NOMO-1 treated with dmso at 0.1 percent for 144 hours (cell line): ENCODE results near the gene ARFGAP2.
"Not testable (repeated sequence)": the region's sequence is repeated elsewhere in the genome, so short reads cannot be mapped to it uniquely, and the experiment has no call there.

Experiments used
- DNase-seq: peaks from one replicate; lab custom pipeline; 2025; ENCODE audit not compliant: unreplicated experiment; lab: John Stamatoyannopoulos, UW

Gene ARFGAP2

DNA sequence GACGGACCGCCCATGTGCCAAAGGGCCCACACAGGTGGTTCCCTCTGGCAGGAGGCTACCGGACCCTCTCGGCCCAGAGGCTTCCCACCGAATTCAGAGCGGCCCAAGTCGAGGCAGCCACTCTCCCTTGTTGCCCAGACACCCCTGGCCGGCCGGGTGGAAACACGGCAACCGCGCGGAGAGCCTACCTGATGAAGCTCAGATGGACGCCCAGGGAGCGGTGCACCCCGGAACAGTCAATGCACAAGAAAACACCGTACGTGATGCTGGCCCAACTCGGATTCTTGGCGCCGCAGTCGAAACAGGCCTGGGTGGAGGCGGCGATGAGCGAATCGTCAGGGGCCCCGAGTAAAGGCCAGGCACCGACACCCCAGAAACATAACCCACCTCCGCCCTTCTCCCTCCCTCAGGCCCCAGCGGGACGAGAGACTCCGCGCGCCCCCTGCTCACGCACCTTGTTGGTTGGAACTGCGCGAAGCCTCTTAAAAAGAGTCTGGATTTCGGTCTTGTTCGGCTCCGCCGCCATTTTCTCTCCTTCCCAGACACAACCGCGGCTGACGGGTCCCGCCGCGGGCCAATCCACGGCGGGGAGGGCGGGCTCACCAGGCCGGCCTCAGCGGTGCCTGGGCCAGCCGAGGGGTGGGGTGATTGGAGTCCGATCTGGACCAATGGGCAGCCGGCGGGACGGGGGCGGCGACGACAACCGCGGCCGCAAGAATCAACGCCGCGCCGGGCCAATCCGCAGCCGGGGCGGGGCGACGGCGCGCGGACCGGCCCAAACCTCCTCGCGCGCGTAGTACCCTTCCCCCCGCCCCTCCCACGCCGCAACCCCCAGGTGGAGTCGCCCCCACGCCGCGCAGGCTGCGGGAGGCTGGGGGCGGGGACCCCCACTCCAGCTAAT lies at the start of gene ARFGAP2:
ARFGAP2 (minus strand) TSS at position 552 of the 901 bp plus-strand sequence; CDS start at position 526, 26 bp downstream.
- DNase-seq = peak; percentile 95

DNA sequence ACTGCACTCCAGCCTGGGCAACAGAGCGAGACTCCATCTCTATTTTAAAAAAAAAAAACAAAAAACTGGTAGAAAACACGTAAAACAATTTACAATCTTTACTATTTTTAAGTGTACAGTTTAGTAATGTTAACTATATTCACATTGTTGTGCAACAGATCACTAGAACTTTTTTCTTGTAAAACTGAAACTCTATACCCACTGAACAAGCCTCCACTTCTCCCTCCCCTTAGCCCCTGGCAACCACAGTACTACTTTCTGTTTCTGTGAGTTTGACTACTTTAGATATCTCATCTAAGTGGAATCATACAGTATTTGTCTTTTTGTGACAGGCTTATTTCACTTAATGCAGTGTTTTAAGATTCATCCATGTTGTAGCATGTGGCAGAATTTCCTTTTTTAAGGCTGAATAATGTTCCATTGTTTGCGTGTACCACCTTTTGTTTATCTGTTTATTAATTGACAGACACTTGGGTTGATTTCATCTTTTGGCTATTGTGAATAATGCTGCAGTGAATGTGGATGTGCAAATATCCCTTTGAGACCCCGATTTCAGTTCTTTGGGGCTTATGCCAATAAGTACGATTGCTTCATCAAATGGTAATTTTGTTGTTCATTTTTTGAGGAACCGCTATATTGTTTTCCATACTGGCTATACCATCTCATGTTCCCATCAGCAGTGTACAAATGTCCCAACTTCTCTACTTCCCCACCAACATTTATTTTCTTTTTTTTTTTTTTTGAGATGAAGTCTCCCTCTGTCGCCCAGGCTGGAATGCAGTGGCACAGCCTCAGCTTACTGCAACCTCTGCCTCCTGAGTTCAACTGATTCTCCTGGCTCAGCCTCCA lies 49.1 kb upstream of the ARFGAP2 start:
- no peak for DNase-seq

DNA sequence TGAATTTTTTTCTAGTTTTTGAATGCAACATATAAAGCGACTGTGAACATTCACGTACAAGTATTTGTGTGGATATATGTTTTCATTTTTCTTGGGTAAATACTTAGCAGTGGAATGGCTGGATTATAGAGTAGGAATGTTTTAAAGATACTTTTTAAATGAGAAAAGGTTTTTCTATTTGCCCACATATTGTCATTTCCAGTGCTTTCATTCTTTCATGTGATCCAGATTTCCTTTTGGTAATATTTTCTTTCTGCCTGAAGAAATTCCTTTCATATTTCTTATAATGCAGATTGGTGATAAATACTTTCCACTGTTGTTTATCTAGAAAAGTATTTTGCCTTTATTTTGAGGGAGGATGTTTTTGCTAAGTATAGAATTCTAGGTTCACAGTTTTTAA lies 46.0 kb upstream of the ARFGAP2 start:
- DNase-seq = no peak

DNA sequence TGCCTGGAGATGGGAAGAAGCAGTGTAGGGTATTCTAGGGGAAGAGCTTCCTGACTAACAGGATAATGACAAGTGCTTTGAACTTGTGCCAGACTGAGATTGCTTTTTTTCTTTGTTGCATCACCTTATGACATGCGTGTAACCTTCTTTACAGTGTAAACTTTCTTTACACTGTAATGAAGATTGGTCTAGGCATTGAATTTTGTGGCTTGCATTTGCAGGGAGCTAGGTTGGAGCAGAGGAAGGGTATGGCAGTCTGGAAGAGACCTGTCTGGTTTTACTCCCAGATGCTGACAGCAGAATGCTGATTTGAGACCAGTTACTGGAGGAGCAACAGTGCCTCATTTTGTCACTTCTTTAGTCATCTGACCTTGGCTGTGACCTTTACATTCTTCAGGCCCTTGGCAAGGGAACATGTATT lies 43.7 kb upstream of the ARFGAP2 start:
- DNase-seq = no peak

DNA sequence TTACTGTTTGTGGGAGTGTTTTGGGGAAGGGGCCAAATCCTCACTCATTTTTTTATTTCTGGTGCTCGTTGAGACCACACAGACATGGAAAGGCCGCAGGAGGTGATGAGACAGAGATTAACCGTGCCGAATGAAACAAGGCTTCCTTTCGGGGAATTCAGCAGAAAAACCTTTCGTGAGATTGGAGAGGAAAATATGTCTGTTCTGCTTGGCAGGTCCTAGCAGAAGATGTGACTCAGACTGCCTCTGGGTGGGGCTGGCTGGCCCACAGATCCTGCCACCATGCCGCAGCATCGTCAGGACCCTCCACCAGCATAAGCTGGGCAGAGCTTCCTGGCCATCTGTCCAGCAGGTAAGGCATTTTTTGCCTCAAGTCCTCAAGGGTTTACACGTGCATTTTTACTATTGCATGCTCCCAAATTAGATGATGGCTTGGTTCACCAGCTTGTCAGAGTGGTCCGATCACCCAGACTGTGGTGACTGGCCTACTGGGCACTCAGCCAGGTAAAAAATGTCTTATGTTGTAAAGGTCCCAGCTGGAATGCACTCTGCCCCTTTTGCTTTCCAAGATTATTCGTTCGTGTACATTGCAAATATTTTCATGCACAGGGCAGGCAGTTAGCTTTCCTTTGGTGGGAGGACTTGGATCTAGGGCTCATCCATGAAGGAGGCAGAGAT lies 39.6 kb upstream of the ARFGAP2 start:
- DNase-seq = peak; percentile 61

DNA sequence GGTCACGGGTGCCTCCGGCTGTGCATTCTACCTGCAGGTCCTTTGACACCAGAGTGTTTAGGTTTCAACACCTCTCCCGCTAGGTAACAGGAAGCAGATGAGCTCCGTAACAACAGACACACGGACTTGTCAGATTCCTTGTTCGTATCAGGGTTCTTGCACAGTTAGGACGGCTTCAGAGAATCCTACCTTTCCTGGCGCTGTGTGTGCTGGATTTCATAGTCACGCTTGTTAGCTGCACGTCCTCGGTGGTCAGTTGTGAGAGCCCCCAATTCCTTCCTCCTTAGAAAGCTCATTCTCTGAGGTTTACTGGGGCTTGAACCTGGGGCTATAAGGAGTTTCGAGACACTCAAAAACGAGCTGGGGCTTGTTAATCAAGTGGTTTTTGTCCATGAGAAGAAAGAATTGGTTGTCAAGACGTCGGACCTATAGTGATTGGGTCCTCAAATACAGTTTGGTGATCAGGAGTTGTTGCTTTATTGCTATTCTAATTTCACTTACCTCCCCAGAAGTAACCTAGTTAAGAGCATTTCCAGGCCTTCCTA lies 38.8 kb upstream of the ARFGAP2 start:
- DNase-seq = no peak

DNA sequence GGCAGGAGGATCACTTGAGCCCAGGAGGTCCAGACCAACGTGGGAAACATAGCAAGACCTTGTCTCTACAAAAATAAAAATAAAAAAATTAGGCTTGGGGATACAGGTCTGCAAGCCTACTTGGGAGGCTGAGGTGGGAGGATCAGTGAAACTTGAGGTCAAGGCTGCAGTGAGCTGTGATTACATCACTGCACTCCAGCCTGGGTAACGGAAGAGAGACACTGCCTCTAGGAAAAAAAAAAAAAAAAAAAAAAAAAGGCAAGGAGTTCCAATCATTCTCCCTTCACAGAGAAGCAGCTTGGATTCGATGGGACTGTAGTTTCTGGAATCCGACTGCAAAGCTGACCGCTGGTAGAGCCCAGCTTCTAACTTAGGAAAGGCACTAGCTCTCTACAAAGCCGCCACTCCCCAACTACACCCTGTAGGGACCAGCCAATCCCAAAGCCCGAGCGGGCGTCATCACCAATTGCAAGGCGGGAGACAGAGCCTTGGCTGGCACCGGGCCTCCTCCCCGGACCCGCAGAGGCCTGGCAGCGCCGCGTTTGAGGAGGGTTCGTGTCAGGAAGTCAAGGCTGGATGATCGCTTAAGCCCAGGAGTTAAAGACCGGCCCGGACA lies 37.4 kb upstream of the ARFGAP2 start:
- peak; percentile 86 for DNase-seq

DNA sequence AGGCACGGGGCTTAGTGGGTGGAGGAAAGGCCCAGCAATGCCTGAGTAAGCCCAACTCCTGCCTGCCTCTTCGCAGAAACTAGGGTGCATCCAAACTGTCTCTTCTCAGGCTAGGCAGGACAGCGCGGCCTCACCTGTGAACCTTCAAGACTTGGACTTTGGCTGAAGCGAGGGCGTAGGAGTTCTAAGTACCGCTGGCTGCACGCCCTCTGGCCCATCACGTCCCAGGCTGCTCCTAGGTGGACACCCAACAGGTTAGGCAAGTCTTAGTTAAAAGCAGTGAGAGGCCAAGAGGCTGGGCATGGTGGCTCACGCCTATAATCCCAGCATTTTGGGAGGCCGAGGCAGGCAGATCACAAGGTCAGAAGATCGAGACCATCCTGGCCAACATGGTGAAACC lies 36.3 kb upstream of the ARFGAP2 start:
- no peak for DNase-seq

DNA sequence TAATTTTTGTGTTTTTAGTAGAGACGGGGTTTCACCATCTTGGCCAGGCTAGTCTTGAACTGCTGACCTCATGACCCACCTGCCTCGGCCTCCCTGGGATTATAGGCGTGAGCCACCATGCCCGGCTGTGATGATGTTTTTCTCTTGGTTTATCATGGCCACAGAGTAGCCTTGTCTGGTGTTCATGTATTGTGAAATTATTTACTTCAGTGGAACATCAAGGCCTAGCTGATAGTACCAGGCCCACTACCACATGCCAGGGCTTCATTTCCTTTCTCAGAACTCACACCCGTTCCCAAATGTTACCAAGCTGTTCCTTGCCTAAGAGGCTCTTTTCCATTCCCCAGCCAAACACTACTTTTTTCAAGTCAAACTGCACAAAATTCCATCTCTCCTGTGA lies 31.9 kb upstream of the ARFGAP2 start:
- DNase-seq = no peak

DNA sequence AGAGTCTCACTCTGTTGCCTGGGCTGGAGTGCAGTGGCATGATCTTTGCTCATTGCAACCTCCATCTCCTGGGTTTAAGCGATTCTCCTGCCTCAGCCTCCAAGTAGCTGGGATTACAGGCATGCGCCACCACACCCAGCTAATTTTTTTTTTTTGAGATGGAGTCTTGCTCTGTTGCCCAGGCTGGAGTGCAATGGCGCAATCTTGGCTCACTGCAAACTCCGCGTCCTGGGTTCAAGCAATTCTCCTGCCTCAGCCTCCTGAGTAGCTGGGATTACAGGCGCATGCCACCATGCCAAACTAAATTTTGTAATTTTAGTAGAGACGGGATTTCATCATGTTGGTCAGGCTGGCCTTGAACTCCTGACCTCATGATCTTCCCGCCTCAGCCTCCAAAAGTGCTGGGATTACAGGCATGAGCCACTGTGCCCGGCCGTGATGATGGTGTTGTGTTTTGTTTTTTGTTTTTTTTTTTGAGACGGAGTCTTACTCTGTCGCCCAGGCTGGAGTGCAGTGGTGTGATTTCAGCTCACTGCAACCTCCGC lies 31.4 kb upstream of the ARFGAP2 start:
- not testable (repeated sequence) for DNase-seq

DNA sequence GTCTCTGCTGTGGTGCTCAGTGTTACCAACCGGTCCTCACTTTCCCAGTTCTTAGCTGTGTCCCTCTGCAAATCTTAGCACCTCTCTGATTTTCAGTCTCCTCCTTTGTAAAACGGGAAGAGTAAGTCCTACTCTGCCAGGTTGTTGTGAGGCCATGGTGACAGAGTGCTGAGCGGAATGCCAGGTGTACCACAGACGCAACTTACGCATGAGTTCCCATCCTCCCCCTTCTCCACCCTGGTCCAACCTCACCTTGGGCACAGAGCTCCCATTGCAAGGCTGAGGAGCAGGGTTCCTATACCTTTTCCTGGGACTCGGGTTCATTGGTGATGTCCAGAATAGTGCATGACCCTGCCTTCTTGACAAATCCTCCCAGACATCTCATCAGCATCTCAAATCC lies 30.8 kb upstream of the ARFGAP2 start:
- DNase-seq = no peak

DNA sequence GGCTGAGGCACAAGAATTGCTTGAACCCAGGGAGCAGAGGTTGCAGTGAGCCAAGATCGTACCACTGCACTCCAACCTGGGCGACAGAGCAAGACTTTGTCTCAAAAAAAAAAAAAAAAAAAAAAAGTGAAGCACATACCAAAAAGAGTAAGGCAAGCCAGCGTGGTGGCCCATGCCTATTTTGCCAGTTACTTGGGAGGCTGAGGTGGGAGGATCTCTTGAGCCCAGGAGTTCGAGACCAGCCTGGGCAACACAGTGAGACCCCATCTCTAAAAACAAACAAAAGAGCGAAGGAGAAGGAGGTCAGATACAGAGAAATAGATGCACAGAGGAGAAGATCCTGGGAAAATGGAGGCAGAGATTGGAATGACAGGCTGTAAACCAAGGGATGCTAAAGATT lies 29.9 kb upstream of the ARFGAP2 start:
- DNase-seq = not testable (repeated sequence)

DNA sequence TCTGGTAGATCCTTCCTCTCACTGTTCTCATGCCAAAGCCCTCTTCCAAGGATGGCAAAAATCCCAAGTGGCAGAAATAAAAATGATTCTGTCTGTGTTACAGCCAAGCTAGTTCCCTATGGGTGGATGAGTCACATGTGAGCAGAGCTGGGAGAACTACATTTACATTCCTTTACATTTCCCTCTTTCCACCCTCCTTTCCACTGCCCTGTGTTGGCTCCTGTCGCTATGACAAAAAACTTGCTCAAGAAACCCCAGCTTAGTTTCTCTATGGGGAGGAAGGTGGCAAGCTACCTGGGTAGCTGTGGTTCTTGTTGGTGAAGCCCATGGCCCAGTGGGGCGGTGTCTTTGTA lies 27.9 kb upstream of the ARFGAP2 start:
- no peak for DNase-seq

DNA sequence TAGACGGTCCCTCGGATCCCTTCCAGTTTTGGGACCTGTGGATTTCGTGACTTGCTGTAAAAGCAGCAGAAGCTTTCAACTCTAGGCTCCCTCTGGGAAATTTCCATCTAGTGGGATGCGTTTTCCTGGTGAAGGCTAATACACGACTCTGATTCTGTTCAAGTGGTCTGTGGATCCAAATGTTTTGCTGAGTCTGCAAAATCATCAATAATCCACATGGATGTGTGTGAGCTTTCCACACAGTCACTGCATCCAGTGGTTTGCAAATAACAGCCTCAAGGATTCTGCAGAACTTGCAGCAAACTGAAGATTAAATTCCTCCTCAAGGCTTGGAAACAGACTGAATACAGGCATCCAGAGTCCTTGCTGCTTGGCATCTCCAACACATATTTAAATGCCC lies 25.9 kb upstream of the ARFGAP2 start:
- no peak for DNase-seq

DNA sequence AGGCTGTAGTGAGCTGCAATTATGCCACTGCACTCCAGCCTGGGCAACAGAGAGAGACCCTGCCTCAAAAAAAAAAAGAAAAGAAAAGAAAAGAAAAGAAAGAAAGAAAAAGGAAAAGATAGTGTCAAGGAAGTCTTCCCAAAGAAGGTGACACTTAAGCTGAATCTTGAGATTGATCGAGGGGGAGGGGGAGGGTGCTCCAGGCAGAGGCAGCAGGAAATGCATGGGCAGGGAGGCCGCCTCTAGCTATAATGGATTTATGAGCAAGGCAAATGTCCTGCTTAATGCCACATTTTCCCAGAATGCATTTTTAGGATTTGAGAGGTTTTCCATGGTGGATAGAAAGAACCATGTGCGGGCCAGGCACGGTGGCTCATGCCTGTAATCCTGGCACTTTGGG lies 24.3 kb upstream of the ARFGAP2 start:
- no peak for DNase-seq

DNA sequence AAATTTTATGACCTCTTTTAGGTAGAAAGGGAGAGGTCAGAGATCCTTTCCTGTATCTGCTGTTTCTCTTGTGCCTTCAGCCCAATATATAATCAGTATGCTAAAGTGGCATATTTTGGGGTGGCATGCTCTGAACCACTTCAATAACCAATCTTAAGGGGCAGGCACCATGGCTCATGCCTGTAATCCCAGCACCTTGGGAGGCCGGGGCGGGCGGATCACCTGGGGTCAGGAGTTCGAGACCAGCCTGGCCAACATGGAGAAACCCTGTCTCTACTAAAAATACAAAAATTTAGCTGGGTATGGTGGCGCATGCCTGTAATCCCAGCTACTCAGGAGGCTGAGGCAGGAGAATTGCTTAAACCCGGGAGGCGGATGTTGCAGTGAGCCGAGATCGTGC lies 21.5 kb upstream of the ARFGAP2 start:
- not testable (repeated sequence) for DNase-seq

DNA sequence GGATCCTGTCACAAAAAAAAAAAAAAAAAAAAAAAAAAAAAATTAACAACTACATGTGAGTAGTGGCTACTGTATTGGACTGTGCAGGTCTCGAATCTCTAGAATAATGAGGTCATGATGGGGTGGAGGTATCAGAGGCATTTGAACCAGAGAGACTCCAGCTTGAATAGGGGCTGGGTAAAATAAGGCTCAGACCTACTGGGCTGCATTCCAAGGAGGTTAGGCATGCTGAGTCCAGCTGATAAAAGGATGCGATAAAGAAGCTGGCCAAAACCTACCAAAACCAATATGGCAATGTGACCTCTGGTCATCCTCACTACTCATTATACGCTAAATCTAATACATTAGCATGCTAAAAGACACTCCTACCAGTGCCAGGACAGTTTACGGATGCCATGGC lies 15.4 kb upstream of the ARFGAP2 start:
- no peak for DNase-seq

DNA sequence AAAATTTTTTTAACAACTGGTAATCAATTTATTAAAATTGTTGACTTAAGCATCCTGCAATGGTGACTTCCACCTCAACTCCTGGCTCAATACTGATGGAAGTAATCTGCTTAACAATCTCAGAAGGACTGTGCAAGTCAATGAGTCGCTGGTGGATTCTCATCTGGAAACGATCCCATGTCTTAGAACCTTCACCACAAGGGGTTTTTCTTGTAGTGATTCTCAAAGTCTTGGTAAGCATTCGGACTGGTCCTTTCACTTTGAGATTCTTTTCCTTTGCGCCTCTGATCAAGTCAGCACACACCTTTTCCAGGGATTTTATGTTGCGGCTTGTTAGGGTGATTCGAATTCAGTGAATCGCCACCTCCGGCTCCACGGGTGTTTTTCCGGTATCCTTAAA lies 14.5 kb upstream of the ARFGAP2 start:
- not testable (repeated sequence) for DNase-seq

DNA sequence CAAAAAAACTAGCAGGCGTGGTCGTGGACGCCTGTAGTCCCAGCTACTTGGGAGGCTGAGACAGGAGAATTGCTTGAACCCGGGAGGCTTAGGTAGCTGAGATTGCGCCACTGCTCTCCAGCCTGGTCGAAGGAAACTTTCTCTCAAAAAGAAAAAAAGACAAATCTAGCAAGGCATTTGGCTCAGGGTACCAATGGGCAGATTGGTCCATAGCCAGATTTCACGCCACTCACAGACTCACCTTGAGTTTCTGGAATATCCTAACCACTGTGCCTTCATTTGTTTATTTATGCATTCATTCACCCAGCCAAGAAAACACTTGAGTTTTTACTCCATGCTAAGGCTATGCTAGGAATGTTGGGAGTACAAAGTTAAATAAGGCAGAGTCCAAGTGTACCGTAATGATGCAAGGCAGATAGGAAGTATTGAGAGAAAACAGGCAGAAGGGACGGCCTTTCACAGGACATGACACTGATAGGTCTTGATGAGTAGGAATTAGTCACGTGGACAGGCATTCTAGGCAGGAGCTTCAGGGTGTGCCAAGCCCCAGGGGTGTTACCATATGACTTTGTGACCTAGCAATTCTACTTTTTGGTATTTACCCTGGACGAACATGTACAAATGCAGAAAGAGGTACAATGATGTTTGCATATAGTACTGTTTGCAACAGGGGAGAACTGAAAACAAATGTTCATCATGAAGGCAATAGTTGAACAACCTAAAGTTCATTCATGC lies 12.6 kb upstream of the ARFGAP2 start:
- DNase-seq = no peak

DNA sequence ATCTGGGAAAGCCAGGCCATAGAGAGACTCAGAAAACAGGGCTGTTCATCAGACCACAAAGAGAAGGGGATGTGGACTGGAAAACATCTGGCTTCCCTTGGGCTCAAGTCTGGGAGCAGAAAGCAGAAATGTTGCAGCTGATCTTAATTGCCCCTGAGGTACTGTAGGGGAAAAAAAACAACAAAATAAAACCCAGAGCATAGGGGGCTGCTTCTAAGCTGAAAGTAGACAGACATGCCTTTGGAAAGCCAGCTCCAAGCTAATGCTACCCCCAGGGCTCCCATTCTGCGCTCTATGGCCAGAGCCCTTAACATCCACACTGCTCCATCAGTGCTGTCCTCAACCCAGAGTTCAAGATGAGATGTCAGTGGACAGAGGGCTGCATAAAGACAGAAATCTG lies 11.6 kb upstream of the ARFGAP2 start:
- no peak for DNase-seq
